HPDE6-E6E7 (cell line): Measurements from ENCODE around the gene RHBDD1.
A peak's percentile ranks its signal among the peaks of the same experiment; 100 is the strongest.

ENCODE experiments used
- DNase-seq: peaks from one replicate; pipeline ENCODE4 v3.0.0; 2011; ENCODE audit warnings: missing footprints; ENCODE audit errors: extremely low spot score

RHBDD1 gene

GRCh38 chr2:226915846-226916360 is 80.0 kb downstream of the RHBDD1 start:
- peak; percentile 79 for DNase-seq

- no peak for DNase-seq
Observed at GRCh38 chr2:226916669-226917068, 80.8 kb downstream of the RHBDD1 start.

- DNase-seq: no peak
Observed at GRCh38 chr2:226932443-226932842, 96.6 kb downstream of the RHBDD1 start.

- DNase-seq: no peak
Observed at GRCh38 chr2:226934546-226935201, 98.8 kb downstream of the RHBDD1 start.

- no peak for DNase-seq
Observed at GRCh38 chr2:226943862-226944620, 108.2 kb downstream of the RHBDD1 start.

GRCh38 chr2:226953206-226953605 is 117.4 kb downstream of the RHBDD1 start:
- no peak for DNase-seq

- DNase-seq: no peak
Observed at GRCh38 chr2:226953826-226954225, 118.0 kb downstream of the RHBDD1 start.

GRCh38 chr2:226956659-226957058 is 120.8 kb downstream of the RHBDD1 start:
- no peak for DNase-seq

GRCh38 chr2:226959418-226959817 is 123.6 kb downstream of the RHBDD1 start:
- DNase-seq: no peak

- DNase-seq: no peak
Observed at GRCh38 chr2:226962176-226962773, 126.4 kb downstream of the RHBDD1 start.

- DNase-seq: no peak
Observed at GRCh38 chr2:226963528-226963927, 127.7 kb downstream of the RHBDD1 start.

- no peak for DNase-seq
Observed at GRCh38 chr2:226965376-226965775, 129.5 kb downstream of the RHBDD1 start.

GRCh38 chr2:226969417-226970080 is 133.7 kb downstream of the RHBDD1 start:
- DNase-seq: no peak

- DNase-seq: no peak
Observed at GRCh38 chr2:226970362-226970761, 134.5 kb downstream of the RHBDD1 start.

GRCh38 chr2:226971084-226971483 is 135.2 kb downstream of the RHBDD1 start:
- DNase-seq: no peak

GRCh38 chr2:226971770-226972169 is 135.9 kb downstream of the RHBDD1 start:
- DNase-seq: no peak

GRCh38 chr2:226973816-226974215 is 138.0 kb downstream of the RHBDD1 start:
- no peak for DNase-seq

GRCh38 chr2:226977775-226978190 is 141.9 kb downstream of the RHBDD1 start:
- peak; percentile 67 for DNase-seq

- no peak for DNase-seq
Observed at GRCh38 chr2:226978300-226978699, 142.4 kb downstream of the RHBDD1 start.

- DNase-seq: no peak
Observed at GRCh38 chr2:226979004-226979403, 143.2 kb downstream of the RHBDD1 start.

GRCh38 chr2:226981791-226982326 is 146.0 kb downstream of the RHBDD1 start:
- DNase-seq: no peak
